GM23248 (cell line): ENCODE data around the gene IFNG. TPM values are rescaled to one million over a fixed set of nuclear protein-coding genes. Genes with fewer than 3 reads are reported as not detected.
"Not testable (repeated sequence)": the region's sequence is repeated elsewhere in the genome, so short reads cannot be mapped to it uniquely, and the experiment has no call there.

ENCODE experiments used
- DNase-seq: peaks from one replicate; pipeline ENCODE4 v3.0.0-alpha.2; 2015
- H2AFZ ChIP-seq: fragments of 200-600 bp; sonication (generic); 2 replicates; pipeline ENCODE4 v1.6.1; 2016; ENCODE audit warnings: antibody characterized with exemption
- H3F3A ChIP-seq: fragments of 200-600 bp; sonication (generic); 2 replicates; pipeline ENCODE4 v1.6.1; 2016; ENCODE audit warnings: mild to moderate bottlenecking, antibody characterized with exemption, mixed run types; ENCODE audit not compliant: insufficient read depth
- H3K27ac ChIP-seq: fragments of 200-600 bp; sonication (generic); 2 replicates; pipeline ENCODE4 v1.5.1; 2016; ENCODE audit warnings: mild to moderate bottlenecking
- H3K27me3 ChIP-seq: fragments of 200-600 bp; sonication (generic); replicated peaks from 2 replicates; pipeline ENCODE4 v1.6.1; 2016; ENCODE audit warnings: mild to moderate bottlenecking; ENCODE audit not compliant: insufficient read depth
- H3K36me3 ChIP-seq: fragments of 200-600 bp; sonication (generic); 2 replicates; pipeline ENCODE4 v1.6.1; 2016; ENCODE audit warnings: low read depth, mild to moderate bottlenecking
- H3K4me1 ChIP-seq: fragments of 200-600 bp; sonication (generic); 2 replicates; pipeline ENCODE4 v1.6.1; 2016; ENCODE audit warnings: mild to moderate bottlenecking; ENCODE audit not compliant: insufficient read depth
- H3K4me2 ChIP-seq: fragments of 200-600 bp; sonication (generic); one replicate; pipeline ENCODE4 v1.6.1; 2016; ENCODE audit warnings: mild to moderate bottlenecking; ENCODE audit not compliant: unreplicated experiment
- H3K4me3 ChIP-seq: fragments of 200-600 bp; sonication (generic); 2 replicates; pipeline ENCODE4 v1.5.1; 2016; ENCODE audit warnings: mild to moderate bottlenecking
- H3K79me2 ChIP-seq: fragments of 200-600 bp; sonication (generic); 2 replicates; pipeline ENCODE4 v1.6.1; 2016; ENCODE audit warnings: mild to moderate bottlenecking; ENCODE audit not compliant: insufficient read depth
- H3K9ac ChIP-seq: fragments of 200-600 bp; sonication (generic); 2 replicates; pipeline ENCODE4 v1.6.1; 2016; ENCODE audit warnings: mild to moderate bottlenecking
- H3K9me2 ChIP-seq: fragments of 200-600 bp; sonication (generic); 2 replicates; pipeline ENCODE4 v1.6.1; 2016; ENCODE audit warnings: mixed run types, mild to moderate bottlenecking, moderate library complexity; ENCODE audit not compliant: insufficient read depth
- H3K9me3 ChIP-seq: fragments of 200-600 bp; sonication (generic); one replicate; pipeline ENCODE4 v1.6.1; 2017; ENCODE audit warnings: low read depth
- H4K20me1 ChIP-seq: fragments of 200-600 bp; sonication (generic); 2 replicates; pipeline ENCODE4 v1.6.0; 2016; ENCODE audit not compliant: insufficient read depth
- EZH2 ChIP-seq: fragments of 200-600 bp; sonication (generic); IDR thresholded peaks from 2 replicates; pipeline ENCODE4 v1.6.1; 2018; ENCODE audit warnings: antibody characterized with exemption, mild to moderate bottlenecking; ENCODE audit not compliant: insufficient read depth, poor library complexity, severe bottlenecking
- EZH2phosphoT487 ChIP-seq: fragments of 200-600 bp; sonication (generic); IDR thresholded peaks from 2 replicates; pipeline ENCODE4 v1.6.1; 2018; ENCODE audit warnings: antibody characterized with exemption, moderate library complexity, mild to moderate bottlenecking, low read depth; ENCODE audit not compliant: insufficient read depth
- WGBS, 2 experiments: methylation state at CpG; one replicate each; pipeline ENCODE4 v1.1.6; 2015 to 2017; ENCODE audit warnings: low lambda C conversion rate in 2 of 2, low coverage in 1 of 2; ENCODE audit errors: missing lambda C conversion rate in 2 of 2; 5-methylcytosine and 5-hydroxymethylcytosine counted together
- in situ Hi-C: fragments of 300-500 bp; cut with MboI; formaldehyde crosslinking; loops from 2 replicates; pipeline ENCODE4 v1.15.0; 2020
- polyA plus RNA-seq: library from polyadenylated mRNA; unstranded; fragments of >200 nt; fragmentation: Nextera tagmentation; extraction: Ambion mirVana; gene quantifications from 2 replicates; pipeline ENCODE4 v1.2.1, GENCODE V29; 2016
- total RNA-seq: library from RNA; depleted of rRNA; stranded (reverse); fragments of >200 nt; shearing (Covaris generic); gene quantifications from 2 replicates; pipeline ENCODE4 v1.2.3, GENCODE V29; 2014

Gene IFNG
- total and polyA plus RNA-seq, 2 experiments from 2014 or later: not detected

DNA sequence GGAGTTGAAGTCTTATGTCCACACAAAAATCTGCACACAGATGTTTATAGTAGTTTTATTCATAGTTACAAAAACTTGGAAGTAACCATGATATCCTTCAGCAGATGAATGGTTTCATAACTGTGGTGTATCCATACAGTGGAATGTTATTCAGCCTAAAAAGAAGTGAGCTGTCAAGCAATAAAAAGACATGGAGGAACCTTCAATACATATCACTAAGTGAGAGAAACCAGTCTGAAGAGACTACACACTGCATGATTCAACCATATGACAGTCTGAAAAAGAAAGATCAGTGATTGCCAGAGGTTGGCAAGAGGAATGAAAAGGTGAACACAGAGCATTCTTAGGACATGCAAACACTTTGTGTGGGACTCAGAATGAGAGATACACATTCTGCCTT, 18.6 kb upstream of the IFNG start:
- no peak for DNase-seq
- H3K79me2 ChIP-seq: no peaks in the 10 kb centered on the region
- no peak overlapping the region for H3K4me2 ChIP-seq
- H3K9ac ChIP-seq: no peak overlapping the region
- H3K4me3 ChIP-seq: no peak overlapping the region
- no peaks in the 10 kb centered on the region for H3F3A ChIP-seq
- H2AFZ ChIP-seq: no peak overlapping the region
- no peak overlapping the region for H3K27ac ChIP-seq
- no peaks in the 10 kb centered on the region for H3K36me3 ChIP-seq
- in situ Hi-C loops: no loop called here
- no peaks in the 10 kb centered on the region for H3K9me3 ChIP-seq
- TF ChIP-seq EZH2 (no peak), EZH2phosphoT487 (no peak)
- no peaks in the 10 kb centered on the region for H4K20me1 ChIP-seq
- no peaks in the 10 kb centered on the region for H3K4me1 ChIP-seq
- peaks cover 8% of the 10 kb centered on the region; the same call in 1 of the 2 replicates for H3K27me3 ChIP-seq
- no peaks in the 10 kb centered on the region for H3K9me2 ChIP-seq

DNA sequence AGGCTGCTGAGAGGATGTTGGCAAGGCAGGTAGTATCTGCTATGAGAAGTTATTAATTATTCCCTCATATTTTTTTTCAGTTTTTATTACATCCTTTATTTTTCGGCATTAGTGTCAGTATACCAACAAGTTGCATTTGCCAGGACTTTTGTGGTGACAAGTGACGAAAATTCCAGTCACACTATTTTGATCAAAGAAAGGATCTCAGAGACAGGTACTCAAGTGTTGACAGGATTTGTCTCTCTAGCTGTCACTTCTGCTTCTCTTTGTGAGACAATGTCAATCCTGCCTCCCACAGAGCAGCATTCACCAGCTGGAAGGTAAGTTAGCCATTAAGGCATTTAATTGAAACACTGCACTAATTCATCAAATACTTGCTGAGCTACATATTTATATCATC, 18.0 kb upstream of the IFNG start:
- Histone ChIP-seq H3K9me3 (no peaks in the 10 kb centered on the region), H2AFZ (no peak overlapping the region), H3K4me3 (no peak overlapping the region), H3K27me3 (peaks cover 8% of the 10 kb centered on the region; the same call in 1 of the 2 replicates), H3K9me2 (no peaks in the 10 kb centered on the region), H3K4me2 (no peak overlapping the region), H4K20me1 (no peaks in the 10 kb centered on the region), H3K36me3 (no peaks in the 10 kb centered on the region), H3K27ac (no peak overlapping the region), H3K9ac (no peak overlapping the region), H3K4me1 (no peaks in the 10 kb centered on the region), H3K79me2 (no peaks in the 10 kb centered on the region), H3F3A (no peaks in the 10 kb centered on the region)
- no peak for TF ChIP-seq EZH2
- no peak for TF ChIP-seq EZH2phosphoT487
- no peak for DNase-seq
- 36 to 37% methylated on average over 2 of the region's 2 CpGs for WGBS, 2 experiments
- in situ Hi-C loops: no loop called here

- Histone ChIP-seq H3K9me3 (no peaks in the 10 kb centered on the region), H4K20me1 (no peaks in the 10 kb centered on the region), H3K4me1 (no peaks in the 10 kb centered on the region), H3F3A (no peaks in the 10 kb centered on the region), H2AFZ (no peak overlapping the region), H3K27ac (no peak overlapping the region), H3K4me3 (no peak overlapping the region), H3K36me3 (no peaks in the 10 kb centered on the region), H3K9ac (no peak overlapping the region), H3K79me2 (no peaks in the 10 kb centered on the region), H3K27me3 (peaks cover 8% of the 10 kb centered on the region; the same call in 1 of the 2 replicates), H3K4me2 (no peak overlapping the region), H3K9me2 (no peaks in the 10 kb centered on the region)
- in situ Hi-C loops: no loop called here
- no peak for DNase-seq
- no peak for TF ChIP-seq EZH2
- no peak for TF ChIP-seq EZH2phosphoT487
Measured at GRCh38 chr12:68176257-68176656, 16.7 kb upstream of the IFNG start.

GRCh38 chr12:68175557-68176061, 16.1 kb upstream of the IFNG start:
- 34 to 39% methylated on average over 4 of the region's 4 CpGs for WGBS, 2 experiments
- no peak overlapping the region for H3K9ac ChIP-seq
- no peaks in the 10 kb centered on the region for H3K4me1 ChIP-seq
- no peak for DNase-seq
- H3K79me2 ChIP-seq: no peaks in the 10 kb centered on the region
- H4K20me1 ChIP-seq: no peaks in the 10 kb centered on the region
- in situ Hi-C loops: no loop called here
- no peaks in the 10 kb centered on the region for H3F3A ChIP-seq
- TF ChIP-seq EZH2phosphoT487 (no peak), EZH2 (no peak)
- H3K36me3 ChIP-seq: no peaks in the 10 kb centered on the region
- H3K4me2 ChIP-seq: no peak overlapping the region
- H2AFZ ChIP-seq: no peak overlapping the region
- no peak overlapping the region for H3K27ac ChIP-seq
- H3K4me3 ChIP-seq: no peak overlapping the region
- peaks cover 8% of the 10 kb centered on the region; the same call in 1 of the 2 replicates for H3K27me3 ChIP-seq
- no peaks in the 10 kb centered on the region for H3K9me3 ChIP-seq
- no peaks in the 10 kb centered on the region for H3K9me2 ChIP-seq

DNA sequence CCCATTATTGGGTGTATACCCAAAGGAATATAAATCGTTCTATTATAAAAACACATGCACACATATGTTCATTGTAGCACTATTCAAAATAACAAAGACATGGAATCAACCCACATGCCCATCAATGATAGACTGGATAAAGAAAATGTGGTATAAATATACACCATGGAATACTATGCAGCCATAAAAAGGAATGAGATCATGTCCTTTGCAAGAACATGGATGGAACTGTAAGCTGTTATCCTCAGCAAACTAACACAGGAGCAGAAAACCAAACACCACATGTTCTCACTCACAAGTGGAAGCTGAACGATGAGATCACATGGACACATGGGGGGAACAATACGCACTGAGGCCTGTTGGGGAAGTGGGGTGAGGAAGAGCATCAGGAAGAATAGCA, 15.2 kb upstream of the IFNG start:
- DNase-seq, H3K36me3 ChIP-seq, H4K20me1 ChIP-seq, H3K27me3 ChIP-seq, H2AFZ ChIP-seq, H3F3A ChIP-seq, H3K9ac ChIP-seq, H3K4me3 ChIP-seq, H3K79me2 ChIP-seq, H3K4me2 ChIP-seq, in situ Hi-C loops, H3K9me2 ChIP-seq, H3K27ac ChIP-seq, H3K4me1 ChIP-seq, H3K9me3 ChIP-seq: not testable (repeated sequence)
- WGBS, 2 experiments: 39 to 41% methylated on average over 3 of the region's 3 CpGs
